Coronary artery (tissue), 2 donors: Measurements from ENCODE around the gene COQ2.

Experiments used
- DNase-seq: peaks from one replicate; pipeline ENCODE4 v3.0.0-alpha.2; 2017; ENCODE audit warnings: low spot score
- H3K27ac ChIP-seq, 2 donors: fragments of 200-600 bp; sonication (generic); one replicate each; pipeline ENCODE4 v1.5.1; 2016 to 2019
- H3K4me3 ChIP-seq: fragments of 200-600 bp; sonication (generic); 2 replicates; pipeline ENCODE4 v1.5.1; 2016; ENCODE audit warnings: mild to moderate bottlenecking, moderate library complexity
- CTCF ChIP-seq: fragments of 200-600 bp; sonication (generic); IDR thresholded peaks from one replicate; pipeline ENCODE4 v1.5.1; 2019; ENCODE audit warnings: antibody characterized with exemption

COQ2 gene

GRCh38 chr4:83214079-83214478 lies 70.5 kb downstream of the COQ2 start:
- TF ChIP-seq CTCF: no peak
- DNase-seq: no peak
- no peak overlapping the region for H3K27ac ChIP-seq
- no peak overlapping the region for H3K4me3 ChIP-seq
